GM13977 (cell line): ENCODE results near the gene PLSCR3.

Source experiments
- DNase-seq: peaks from one replicate; pipeline ENCODE4 v3.0.0; 2012; ENCODE audit warnings: low spot score
- CTCF ChIP-seq: IDR thresholded peaks from 2 replicates; pipeline ENCODE4 v1.5.1; 2012; ENCODE audit warnings: mild to moderate bottlenecking, control low read depth; ENCODE audit not compliant: insufficient read depth; ENCODE audit errors: extremely low read depth, missing control alignments
- in situ Hi-C: fragments of 300-500 bp; cut with MboI; formaldehyde crosslinking; loops from one replicate; pipeline ENCODE4 v1.12.0; 2022; ENCODE audit warnings: low sequenced_read_pairs, low pct_unique_long_range_greater_than_20kb, mixed read lengths, inconsistent platforms; ENCODE audit not compliant: unreplicated experiment

PLSCR3 gene

GRCh38 chr17:7413346-7413985, 19.1 kb upstream of the PLSCR3 start:
- DNase-seq: no peak
- no peak for TF ChIP-seq CTCF
- in situ Hi-C loops: no loop called here

GRCh38 chr17:7411427-7411750, 17.1 kb upstream of the PLSCR3 start:
- no peak for TF ChIP-seq CTCF
- in situ Hi-C loops: no loop called here
- DNase-seq: no peak

GRCh38 chr17:7410634-7411426, 16.5 kb upstream of the PLSCR3 start:
- TF ChIP-seq CTCF: no peak
- in situ Hi-C loops: no loop called here

GRCh38 chr17:7409716-7410115, 15.4 kb upstream of the PLSCR3 start:
- in situ Hi-C loops: no loop called here
- TF ChIP-seq CTCF: no peak
- no peak for DNase-seq

More at GRCh38 chr17:7410634-7411426, 16.5 kb upstream of the PLSCR3 start:
- DNase-seq: no peak

GRCh38 chr17:7408863-7409262, 14.5 kb upstream of the PLSCR3 start:
- in situ Hi-C loops: no loop called here
- no peak for TF ChIP-seq CTCF
- no peak for DNase-seq

GRCh38 chr17:7408252-7408727, 14.0 kb upstream of the PLSCR3 start:
- in situ Hi-C loops: no loop called here
- no peak for TF ChIP-seq CTCF
- no peak for DNase-seq
